ENCODE results near the gene OXA1L.
"Not testable (repeated sequence)": the region's sequence is repeated elsewhere in the genome, so short reads cannot be mapped to it uniquely, and the experiment has no call there.

The OXA1L gene

GRCh38 chr14:22766457-22767322, at the start of gene OXA1L:
Gene OXA1L (plus strand): TSS chr14:22766688. CDS start chr14:22766702, 14 bp downstream.
- peak; percentile 94 for DNase-seq (ENCODE audit: low read depth)

GRCh38 chr14:22718091-22718490, 48.4 kb upstream of the OXA1L start:
- no peak for DNase-seq (ENCODE audit: low read depth)

GRCh38 chr14:22721213-22721612, 45.3 kb upstream of the OXA1L start:
- no peak for DNase-seq (ENCODE audit: low read depth)

- no peak for DNase-seq (ENCODE audit: low read depth)
Observed at GRCh38 chr14:22723815-22724214, 42.7 kb upstream of the OXA1L start.

GRCh38 chr14:22724847-22725246, 41.6 kb upstream of the OXA1L start:
- DNase-seq (ENCODE audit: low read depth): not testable (repeated sequence)

GRCh38 chr14:22725374-22725773, 41.1 kb upstream of the OXA1L start:
- DNase-seq (ENCODE audit: low read depth): not testable (repeated sequence)

GRCh38 chr14:22726012-22726411, 40.5 kb upstream of the OXA1L start:
- no peak for DNase-seq (ENCODE audit: low read depth)

GRCh38 chr14:22732062-22732461, 34.4 kb upstream of the OXA1L start:
- not testable (repeated sequence) for DNase-seq (ENCODE audit: low read depth)

- no peak for DNase-seq (ENCODE audit: low read depth)
Observed at GRCh38 chr14:22733829-22734228, 32.7 kb upstream of the OXA1L start.

GRCh38 chr14:22735096-22735495, 31.4 kb upstream of the OXA1L start:
- no peak for DNase-seq (ENCODE audit: low read depth)

- not testable (repeated sequence) for DNase-seq (ENCODE audit: low read depth)
Observed at GRCh38 chr14:22736384-22736783, 30.1 kb upstream of the OXA1L start.

GRCh38 chr14:22737052-22737451, 29.4 kb upstream of the OXA1L start:
- DNase-seq (ENCODE audit: low read depth): peak; percentile 4

- no peak for DNase-seq (ENCODE audit: low read depth)
Observed at GRCh38 chr14:22739423-22739822, 27.1 kb upstream of the OXA1L start.

- no peak for DNase-seq (ENCODE audit: low read depth)
Observed at GRCh38 chr14:22740020-22740419, 26.5 kb upstream of the OXA1L start.

GRCh38 chr14:22747769-22748168, 18.7 kb upstream of the OXA1L start:
- DNase-seq (ENCODE audit: low read depth): no peak

GRCh38 chr14:22748206-22748605, 18.3 kb upstream of the OXA1L start:
- no peak for DNase-seq (ENCODE audit: low read depth)

GRCh38 chr14:22748631-22749068, 17.8 kb upstream of the OXA1L start:
- DNase-seq (ENCODE audit: low read depth): no peak

GRCh38 chr14:22752422-22752821, 14.1 kb upstream of the OXA1L start:
- no peak for DNase-seq (ENCODE audit: low read depth)

GRCh38 chr14:22753586-22753985, 12.9 kb upstream of the OXA1L start:
- DNase-seq (ENCODE audit: low read depth): no peak

GRCh38 chr14:22757972-22758650, 8.4 kb upstream of the OXA1L start:
- DNase-seq (ENCODE audit: low read depth): not testable (repeated sequence)

GRCh38 chr14:22761734-22762133, 4.8 kb upstream of the OXA1L start:
- no peak for DNase-seq (ENCODE audit: low read depth)

- DNase-seq (ENCODE audit: low read depth): no peak
Observed at GRCh38 chr14:22764382-22764781, 2.1 kb upstream of the OXA1L start.

GRCh38 chr14:22767323-22767589, 768 bp downstream of the OXA1L start:
- no peak for DNase-seq (ENCODE audit: low read depth)

GRCh38 chr14:22768947-22769346, 2.5 kb downstream of the OXA1L start:
- no peak for DNase-seq (ENCODE audit: low read depth)
